ENCODE measurements around the gene TP53. TPM values are rescaled to one million over a fixed set of nuclear protein-coding genes. Genes with fewer than 3 reads are reported as not detected.

Gene TP53
- total RNA-seq, 2 donors from 2014 or later = 98.2 to 112 TPM

DNA sequence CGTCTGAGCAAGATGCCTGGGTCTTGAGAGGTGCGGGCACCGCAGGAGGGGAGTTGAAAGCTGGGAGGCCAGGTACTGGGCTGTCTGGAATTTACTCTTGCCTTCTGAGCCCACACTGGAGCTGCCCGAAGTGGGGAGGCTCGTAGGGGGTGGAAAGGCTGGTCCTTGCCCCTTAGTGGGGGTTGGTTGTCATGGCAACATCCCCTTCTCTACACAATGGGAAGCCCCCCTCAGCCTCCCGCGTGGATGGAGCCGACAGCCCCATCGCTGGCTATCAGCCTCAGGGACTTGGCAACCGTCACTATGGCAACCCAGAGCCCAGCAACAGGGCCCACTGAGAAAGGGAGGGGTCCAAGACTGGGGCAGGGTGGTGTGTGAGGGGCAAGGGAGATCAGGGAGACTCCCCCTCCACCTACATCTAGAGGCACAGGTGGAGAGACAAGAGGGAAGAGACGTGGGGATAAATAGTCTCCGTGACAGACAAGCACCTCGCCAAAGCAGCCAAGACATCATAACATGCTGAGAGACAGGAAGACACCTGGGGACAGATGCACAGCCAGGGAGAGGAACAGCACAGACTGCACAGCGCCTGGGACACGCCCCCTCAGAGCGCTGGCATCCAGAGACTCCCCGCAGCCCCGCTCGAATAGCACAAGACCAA lies 25.0 kb upstream of the TP53 start:
- ATAC-seq = peak in 1 of 2 donors; percentile 3
- H3K9me3 Mint-ChIP-seq = no peaks in the 10 kb centered on the region
- H3K27ac Mint-ChIP-seq = no peak overlapping the region
- H3K27me3 Mint-ChIP-seq = peaks cover 51 to 52% of the 10 kb centered on the region in 2 donors
- no peak overlapping the region for H3K4me3 Mint-ChIP-seq
- H3K36me3 Mint-ChIP-seq = no peaks in the 10 kb centered on the region
- H3K4me1 Mint-ChIP-seq (ENCODE audit: low read depth in 2 of 2) = peaks cover 22 to 28% of the 10 kb centered on the region in 2 donors
- no peak for DNase-seq (ENCODE audit: low spot score)

DNA sequence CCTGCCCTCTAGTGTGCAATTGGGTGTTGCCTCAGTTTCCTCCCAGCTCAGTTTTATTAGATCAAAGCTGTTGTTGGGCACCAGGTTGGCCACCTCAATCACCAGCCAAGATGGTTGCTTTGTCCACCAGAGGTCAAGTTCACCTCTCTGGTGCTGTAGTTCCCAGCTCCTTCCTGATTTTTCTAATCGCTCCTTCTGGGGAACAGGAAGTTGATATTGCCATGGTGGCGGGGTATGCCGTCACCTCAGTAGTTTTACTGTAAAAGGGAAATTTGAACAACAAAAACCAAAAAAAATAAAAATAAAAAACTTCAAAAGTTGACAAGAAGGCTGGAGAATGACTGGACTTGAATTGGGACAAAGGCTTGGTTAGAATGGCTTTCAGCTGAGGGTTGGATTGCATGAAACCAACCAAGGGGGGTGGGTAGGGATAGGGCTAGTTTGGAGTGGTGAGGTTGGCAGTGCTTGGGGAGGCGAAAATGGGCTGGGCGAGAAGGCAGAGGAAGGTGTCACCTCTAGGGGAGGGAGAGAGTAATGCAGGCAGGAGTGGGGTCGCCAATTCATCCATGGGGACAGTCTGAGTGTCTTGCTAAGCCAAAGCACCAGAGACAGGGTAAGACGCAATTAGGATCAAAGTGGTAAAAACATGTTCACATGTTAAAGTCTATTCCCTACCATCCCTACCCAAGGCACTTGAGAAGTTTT lies 23.9 kb upstream of the TP53 start:
- peaks cover 53 to 55% of the 10 kb centered on the region in 2 donors for H3K27me3 Mint-ChIP-seq
- H3K9me3 Mint-ChIP-seq = no peaks in the 10 kb centered on the region
- no peaks in the 10 kb centered on the region for H3K36me3 Mint-ChIP-seq
- H3K27ac Mint-ChIP-seq = no peak overlapping the region
- H3K4me3 Mint-ChIP-seq = no peak overlapping the region
- no peak for ATAC-seq
- peaks cover 20 to 22% of the 10 kb centered on the region in 2 donors for H3K4me1 Mint-ChIP-seq (ENCODE audit: low read depth in 2 of 2)
- DNase-seq (ENCODE audit: low spot score) = no peak

DNA sequence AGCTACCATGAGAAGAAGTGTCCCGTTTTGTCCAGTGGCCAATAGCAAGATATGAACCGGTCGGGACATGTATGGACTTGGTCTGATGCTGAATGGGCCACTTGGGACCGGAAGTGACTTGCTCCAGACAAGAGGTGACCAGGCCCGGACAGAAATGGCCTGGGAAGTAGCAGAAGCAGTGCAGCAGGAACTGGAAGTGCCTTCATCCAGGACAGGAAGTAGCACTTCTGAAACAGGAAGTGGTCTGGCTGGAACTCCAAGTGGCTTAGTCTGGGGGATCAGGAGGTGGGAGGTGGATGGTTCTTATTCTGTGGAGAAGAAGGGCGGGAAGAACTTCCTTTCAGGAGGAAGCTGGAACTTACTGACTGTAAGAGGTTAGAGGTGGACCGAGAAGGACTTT lies 23.0 kb upstream of the TP53 start:
- H3K27me3 Mint-ChIP-seq = peaks cover 51 to 54% of the 10 kb centered on the region in 2 donors
- H3K27ac Mint-ChIP-seq = peak overlapping the region in 1 of 2 donors; percentile 47
- peaks cover 20 to 22% of the 10 kb centered on the region in 2 donors for H3K4me1 Mint-ChIP-seq (ENCODE audit: low read depth in 2 of 2)
- no peaks in the 10 kb centered on the region for H3K36me3 Mint-ChIP-seq
- DNase-seq (ENCODE audit: low spot score) (no peak), ATAC-seq (no peak)
- no peaks in the 10 kb centered on the region for H3K9me3 Mint-ChIP-seq
- H3K4me3 Mint-ChIP-seq = no peak overlapping the region

DNA sequence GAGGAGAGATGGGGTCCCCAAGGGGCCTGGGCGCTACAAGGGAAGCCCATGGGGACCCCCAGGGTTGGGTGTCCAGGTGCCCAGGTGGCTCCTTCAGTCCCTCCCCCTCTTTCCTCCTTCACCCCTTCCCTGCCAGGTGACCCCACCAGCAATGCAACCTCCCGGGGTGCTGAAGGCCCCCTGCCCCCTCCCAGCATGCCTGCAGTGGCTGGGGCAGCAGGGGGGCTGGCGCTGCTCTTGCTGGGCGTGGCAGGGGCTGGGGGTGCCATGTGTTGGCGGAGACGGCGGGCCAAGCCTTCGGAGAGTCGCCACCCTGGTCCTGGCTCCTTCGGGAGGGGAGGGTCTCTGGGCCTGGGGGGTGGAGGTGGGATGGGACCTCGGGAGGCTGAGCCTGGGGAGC lies 21.7 kb upstream of the TP53 start:
- no peak for ATAC-seq
- Mint-ChIP-seq H3K36me3 (no peaks in the 10 kb centered on the region), H3K4me1 (ENCODE audit: low read depth in 2 of 2) (peaks cover 21 to 27% of the 10 kb centered on the region in 2 donors), H3K4me3 (no peak overlapping the region), H3K27me3 (peaks cover 55 to 56% of the 10 kb centered on the region in 2 donors), H3K27ac (no peak overlapping the region), H3K9me3 (no peaks in the 10 kb centered on the region)
- no peak for DNase-seq (ENCODE audit: low spot score)

DNA sequence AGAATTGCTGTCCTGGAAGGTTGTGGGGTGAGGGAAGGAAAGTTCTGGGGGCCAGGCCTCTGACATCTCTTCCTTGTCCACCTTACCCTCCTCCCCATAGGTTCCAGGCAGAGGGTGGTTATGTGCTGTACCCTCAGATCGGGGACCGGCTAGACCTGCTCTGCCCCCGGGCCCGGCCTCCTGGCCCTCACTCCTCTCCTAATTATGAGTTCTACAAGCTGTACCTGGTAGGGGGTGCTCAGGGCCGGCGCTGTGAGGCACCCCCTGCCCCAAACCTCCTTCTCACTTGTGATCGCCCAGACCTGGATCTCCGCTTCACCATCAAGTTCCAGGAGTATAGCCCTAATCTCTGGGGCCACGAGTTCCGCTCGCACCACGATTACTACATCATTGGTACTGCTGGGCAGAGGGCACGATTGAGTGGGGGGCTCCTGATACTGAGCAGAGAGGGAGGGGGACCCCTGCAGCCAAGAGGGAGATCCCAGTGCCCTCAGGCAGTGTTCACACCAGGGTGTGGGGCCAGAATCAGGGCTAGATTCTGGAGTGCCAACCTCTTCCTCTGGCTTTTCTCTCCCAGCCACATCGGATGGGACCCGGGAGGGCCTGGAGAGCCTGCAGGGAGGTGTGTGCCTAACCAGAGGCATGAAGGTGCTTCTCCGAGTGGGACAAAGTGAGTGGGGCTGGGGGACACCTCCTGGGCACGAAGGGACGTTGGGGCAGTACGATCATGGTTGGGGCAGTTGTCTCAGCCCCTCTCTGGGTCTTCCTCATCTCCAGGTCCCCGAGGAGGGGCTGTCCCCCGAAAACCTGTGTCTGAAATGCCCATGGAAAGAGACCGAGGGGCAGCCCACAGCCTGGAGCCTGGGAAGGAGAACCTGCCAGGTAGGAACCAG lies 20.8 kb upstream of the TP53 start:
- H3K9me3 Mint-ChIP-seq = no peaks in the 10 kb centered on the region
- H3K27ac Mint-ChIP-seq = no peak overlapping the region
- H3K4me1 Mint-ChIP-seq (ENCODE audit: low read depth in 2 of 2) = peaks cover 15 to 30% of the 10 kb centered on the region in 2 donors
- ATAC-seq (no peak), DNase-seq (ENCODE audit: low spot score) (no peak)
- no peaks in the 10 kb centered on the region for H3K36me3 Mint-ChIP-seq
- peaks cover 55 to 56% of the 10 kb centered on the region in 2 donors for H3K27me3 Mint-ChIP-seq
- H3K4me3 Mint-ChIP-seq = no peak overlapping the region

DNA sequence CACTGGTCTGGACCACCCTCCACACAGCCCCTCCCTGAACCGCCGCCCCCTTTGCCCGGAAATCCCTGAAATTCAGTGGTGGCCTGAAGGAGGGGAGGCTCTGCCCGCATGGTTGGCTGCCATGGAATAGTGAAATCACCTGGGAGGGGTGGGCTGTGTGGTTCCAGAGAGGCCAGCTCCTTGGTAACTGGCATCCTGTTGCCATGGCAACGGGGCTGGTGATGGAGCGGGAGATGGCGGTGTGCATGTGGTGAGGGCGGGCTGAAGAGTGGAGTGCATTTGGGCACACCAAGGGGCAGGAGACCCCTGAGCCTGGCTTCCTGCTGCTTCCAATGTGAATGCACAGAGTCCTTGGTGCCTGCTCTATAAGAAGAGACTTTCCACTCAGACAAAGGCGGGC lies 20.2 kb upstream of the TP53 start:
- Mint-ChIP-seq H3K27me3 (peaks cover 49 to 51% of the 10 kb centered on the region in 2 donors), H3K36me3 (no peaks in the 10 kb centered on the region), H3K4me3 (no peak overlapping the region), H3K4me1 (ENCODE audit: low read depth in 2 of 2) (peaks cover 15 to 30% of the 10 kb centered on the region in 2 donors), H3K9me3 (no peaks in the 10 kb centered on the region), H3K27ac (no peak overlapping the region)
- ATAC-seq (no peak), DNase-seq (ENCODE audit: low spot score) (no peak)

DNA sequence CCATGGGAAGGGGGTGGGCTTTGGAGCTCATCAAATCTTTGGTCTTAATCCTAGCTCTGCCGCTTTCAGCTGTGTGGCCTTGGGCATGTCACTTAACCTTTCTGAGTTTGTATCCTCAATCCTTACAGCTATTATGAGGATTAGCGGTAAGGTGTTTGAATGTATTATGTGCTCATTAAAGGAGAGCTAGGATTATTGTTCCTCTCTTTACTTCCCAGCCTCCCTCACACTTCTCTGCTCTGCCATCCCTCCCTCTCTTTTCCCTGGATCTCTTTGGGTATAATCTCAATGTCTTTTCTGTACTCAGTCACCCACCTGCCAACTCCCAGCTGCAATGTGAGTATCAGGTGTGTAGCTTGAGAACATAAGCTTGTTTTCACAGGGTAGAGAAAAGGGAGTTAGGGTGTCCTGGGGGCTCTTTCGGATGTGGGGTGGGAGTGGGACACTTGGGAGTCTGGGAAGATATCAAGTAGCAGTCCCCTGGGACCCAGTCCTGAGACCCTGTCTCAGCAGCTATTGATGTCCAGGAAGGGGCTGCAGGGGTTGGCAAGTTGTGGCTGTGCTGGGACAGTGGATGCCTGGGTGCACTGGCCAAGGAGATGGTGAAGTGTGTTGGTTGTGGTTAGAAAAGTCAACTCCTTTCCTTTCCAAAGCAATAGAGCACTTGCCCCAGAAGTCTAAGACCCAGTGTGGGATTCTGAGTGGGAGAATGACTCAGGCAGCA lies 19.5 kb upstream of the TP53 start:
- peaks cover 42 to 48% of the 10 kb centered on the region in 2 donors for H3K27me3 Mint-ChIP-seq
- no peak overlapping the region for H3K4me3 Mint-ChIP-seq
- ATAC-seq (no peak), DNase-seq (ENCODE audit: low spot score) (no peak)
- H3K9me3 Mint-ChIP-seq = no peaks in the 10 kb centered on the region
- H3K4me1 Mint-ChIP-seq (ENCODE audit: low read depth in 2 of 2) = peaks cover 15 to 30% of the 10 kb centered on the region in 2 donors
- no peaks in the 10 kb centered on the region for H3K36me3 Mint-ChIP-seq
- no peak overlapping the region for H3K27ac Mint-ChIP-seq

DNA sequence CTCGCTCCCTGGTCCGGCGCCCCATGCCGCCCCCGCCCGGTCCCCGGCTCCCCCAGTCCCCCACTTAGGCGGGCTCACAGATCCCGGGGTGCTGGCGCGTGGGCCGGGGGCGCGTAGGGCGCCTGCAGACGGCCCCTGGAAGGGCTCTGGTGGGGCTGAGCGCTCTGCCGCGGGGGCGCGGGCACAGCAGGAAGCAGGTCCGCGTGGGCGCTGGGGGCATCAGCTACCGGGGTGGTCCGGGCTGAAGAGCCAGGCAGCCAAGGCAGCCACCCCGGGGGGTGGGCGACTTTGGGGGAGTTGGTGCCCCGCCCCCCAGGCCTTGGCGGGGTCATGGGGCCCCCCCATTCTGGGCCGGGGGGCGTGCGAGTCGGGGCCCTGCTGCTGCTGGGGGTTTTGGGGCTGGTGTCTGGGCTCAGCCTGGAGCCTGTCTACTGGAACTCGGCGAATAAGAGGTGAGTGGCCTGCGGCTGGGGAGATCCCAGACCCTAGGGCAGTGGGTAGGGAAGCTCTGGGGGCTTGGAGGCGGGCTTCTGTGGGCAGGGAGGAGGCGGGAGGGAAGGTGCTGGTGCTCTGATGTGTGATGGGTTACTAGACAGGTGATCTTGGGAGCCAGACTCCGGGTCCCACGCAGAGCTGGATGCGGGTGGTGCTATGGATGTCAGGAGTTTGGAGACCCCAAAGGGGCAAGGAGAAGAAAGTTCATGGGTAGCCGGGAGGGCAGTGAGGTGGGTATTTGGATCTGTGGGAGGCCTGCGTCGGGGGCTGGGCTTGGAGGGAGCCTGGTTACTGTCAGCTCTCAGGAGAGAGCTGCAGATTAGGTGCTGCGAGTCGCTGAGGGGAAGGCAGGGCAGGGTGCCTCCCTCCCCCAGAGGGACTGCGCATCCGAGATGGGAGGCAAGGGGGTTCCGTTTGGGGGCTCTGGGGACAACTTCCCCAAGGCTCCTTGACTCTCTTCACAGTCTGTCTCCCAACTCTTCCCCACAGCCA lies 18.3 kb upstream of the TP53 start:
- Mint-ChIP-seq H3K9me3 (no peaks in the 10 kb centered on the region), H3K27me3 (peaks cover 33 to 41% of the 10 kb centered on the region in 2 donors), H3K4me1 (ENCODE audit: low read depth in 2 of 2) (peaks cover 6 to 23% of the 10 kb centered on the region in 2 donors), H3K4me3 (peak overlapping the region; percentile 13), H3K36me3 (peaks cover 3% of the 10 kb centered on the region), H3K27ac (no peak overlapping the region)
- ATAC-seq (no peak), DNase-seq (ENCODE audit: low spot score) (no peak)

DNA sequence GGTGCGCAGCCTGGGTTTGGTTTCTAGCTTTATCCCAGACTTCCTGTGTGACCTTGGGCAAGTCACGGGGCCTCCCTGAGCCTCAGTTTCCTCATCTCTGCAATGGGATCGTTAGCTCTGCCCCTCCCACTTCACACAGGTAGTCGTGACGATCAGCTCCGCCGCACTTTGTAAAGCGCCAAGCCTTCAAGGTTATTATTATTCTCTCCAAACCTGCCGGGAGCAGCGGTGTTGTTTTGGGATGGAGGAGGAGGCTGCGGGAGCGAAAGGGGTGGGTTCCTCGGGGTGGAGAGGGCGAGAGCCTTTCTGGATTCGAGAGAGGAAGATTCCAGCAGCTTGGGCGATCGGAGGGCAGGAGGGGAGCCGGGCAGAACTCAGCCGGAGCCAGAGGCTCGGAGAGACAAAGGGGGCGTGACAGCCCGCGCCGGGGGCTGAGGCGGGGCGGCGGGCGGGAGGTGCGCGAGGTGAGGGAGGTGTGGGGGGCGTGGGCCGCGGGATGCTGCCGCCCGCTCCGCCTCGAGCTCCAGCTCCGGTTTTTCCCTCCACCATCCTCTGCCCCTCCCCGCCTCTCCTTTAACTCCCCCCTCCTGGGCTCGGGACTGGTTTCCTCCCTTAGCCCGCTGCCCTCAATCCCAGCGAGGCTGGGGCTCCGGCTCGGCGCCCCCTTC lies 17.4 kb upstream of the TP53 start, which contains the start of gene EFNB3:
Gene EFNB3 (plus strand): TSS at position 602 of the 668 bp plus-strand sequence. CDS start 397 bp downstream, outside the sequence.
- Mint-ChIP-seq H3K27me3 (peaks cover 33 to 35% of the 10 kb centered on the region in 2 donors), H3K36me3 (peaks cover 5% of the 10 kb centered on the region), H3K9me3 (no peaks in the 10 kb centered on the region), H3K4me1 (ENCODE audit: low read depth in 2 of 2) (peaks cover 0 to 15% of the 10 kb centered on the region in 2 donors), H3K4me3 (peak within 1 kb of the TSS; percentile 13), H3K27ac (no peak within 1 kb of the TSS)
- DNase-seq (ENCODE audit: low spot score) (no peak), ATAC-seq (no peak)

DNA sequence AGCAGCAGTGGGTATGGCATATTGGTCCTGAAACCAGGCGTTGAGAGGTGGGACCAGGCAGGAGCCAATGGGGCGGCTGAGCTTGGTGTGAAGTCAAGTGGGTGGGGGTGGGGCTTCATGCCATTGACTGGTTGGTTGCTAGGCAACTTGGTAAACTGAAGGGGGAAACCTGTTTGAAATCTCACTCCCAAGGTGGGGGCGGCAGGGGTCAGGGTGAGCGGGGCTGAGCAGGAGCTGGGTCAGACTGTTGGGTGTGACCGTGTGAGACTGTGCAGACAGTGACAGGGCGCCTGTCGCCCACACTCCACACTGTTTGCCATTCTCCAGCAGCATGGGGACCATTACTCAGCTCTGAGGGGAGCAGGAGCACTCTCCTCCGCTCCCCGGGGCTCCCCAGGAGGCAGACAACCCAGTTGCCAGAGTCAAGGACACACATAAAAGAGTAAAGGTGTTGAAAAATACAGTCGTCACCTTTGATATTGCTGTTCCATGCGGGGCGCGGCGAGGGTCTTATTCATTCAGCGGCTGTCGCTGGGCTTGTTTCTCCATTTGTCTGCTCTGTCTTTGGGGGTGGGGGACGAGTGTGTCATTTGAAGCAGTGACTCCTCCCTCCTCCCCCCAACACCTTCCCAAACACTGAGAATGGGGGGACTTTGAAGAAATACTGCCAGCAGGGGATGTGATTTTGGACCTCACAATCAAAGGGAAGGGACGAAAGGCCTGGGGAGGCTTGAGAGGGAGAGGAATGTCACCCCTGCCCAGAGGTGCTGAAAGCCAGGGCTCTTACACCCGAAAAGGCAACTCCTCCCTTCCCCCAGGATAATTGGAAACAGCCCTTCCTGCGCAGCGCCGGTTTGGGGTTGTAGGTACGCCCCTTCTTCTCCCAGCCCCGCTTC lies 16.5 kb upstream of the TP53 start:
- H3K27ac Mint-ChIP-seq = no peak overlapping the region

DNA sequence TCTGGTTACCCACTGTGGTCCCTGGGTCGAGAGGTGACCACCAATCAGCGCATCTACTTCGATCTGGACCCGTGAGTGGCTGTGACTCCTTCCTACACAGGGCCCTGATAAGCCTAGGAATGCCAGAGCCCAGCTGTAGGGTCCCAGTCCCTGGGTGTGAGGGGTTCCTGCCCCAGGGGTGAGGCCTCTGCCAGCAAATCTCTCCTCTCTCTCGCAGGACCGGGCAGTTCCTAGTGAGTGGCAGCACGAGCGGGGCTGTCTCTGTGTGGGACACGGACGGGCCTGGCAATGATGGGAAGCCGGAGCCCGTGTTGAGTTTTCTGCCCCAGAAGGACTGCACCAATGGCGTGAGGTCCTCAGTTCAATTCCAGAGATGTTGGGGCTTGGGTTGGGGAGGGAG lies 15.5 kb upstream of the TP53 start:
- Mint-ChIP-seq H3K27ac (no peak overlapping the region), H3K4me1 (ENCODE audit: low read depth in 2 of 2) (peaks cover 0 to 17% of the 10 kb centered on the region in 2 donors), H3K4me3 (no peak overlapping the region), H3K36me3 (peaks cover 10% of the 10 kb centered on the region), H3K27me3 (peaks cover 31 to 33% of the 10 kb centered on the region in 2 donors), H3K9me3 (no peaks in the 10 kb centered on the region)
- DNase-seq (ENCODE audit: low spot score) (no peak), ATAC-seq (no peak)

More for the DNA sequence above, 16.5 kb upstream of the TP53 start:
- no peak for DNase-seq (ENCODE audit: low spot score)
- Mint-ChIP-seq H3K9me3 (no peaks in the 10 kb centered on the region), H3K36me3 (peaks cover 5% of the 10 kb centered on the region), H3K4me1 (ENCODE audit: low read depth in 2 of 2) (peaks cover 0 to 14% of the 10 kb centered on the region in 2 donors), H3K4me3 (no peak overlapping the region), H3K27me3 (peaks cover 33 to 34% of the 10 kb centered on the region in 2 donors)
- no peak for ATAC-seq

Measured in natural killer cell treated with Interleukin-12 subunit alpha and Interleukin-12 subunit beta and Interleukin-15 and Interleukin-18, amount 100 ng/mL, for 72 hours (primary cell).